ENCODE data around the gene CD244. TPM values are rescaled to one million over a fixed set of nuclear protein-coding genes. Genes with fewer than 3 reads are reported as not detected.

CD244 gene
- total RNA-seq, 2 donors from 2014 or later = 0.91 to 1.4 TPM

- Mint-ChIP-seq H3K36me3 (ENCODE audit: insufficient read depth in 2 of 2) (peaks cover 9 to 17% of the 10 kb centered on the region in 2 donors), H3K27ac (peak overlapping the region; percentile 51), H3K4me3 (no peak overlapping the region), H3K27me3 (ENCODE audit: low read depth) (no peaks in the 10 kb centered on the region), H3K9me3 (peaks cover 3 to 8% of the 10 kb centered on the region in 2 donors), H3K4me1 (ENCODE audit: low read depth) (peaks cover 60% of the 10 kb centered on the region)
- DNase-seq = no peak
- no peak for ATAC-seq (replicated peaks in 1 of 2)
Measured at GRCh38 chr1:160811147-160811546, 51.5 kb downstream of the CD244 start.

DNA sequence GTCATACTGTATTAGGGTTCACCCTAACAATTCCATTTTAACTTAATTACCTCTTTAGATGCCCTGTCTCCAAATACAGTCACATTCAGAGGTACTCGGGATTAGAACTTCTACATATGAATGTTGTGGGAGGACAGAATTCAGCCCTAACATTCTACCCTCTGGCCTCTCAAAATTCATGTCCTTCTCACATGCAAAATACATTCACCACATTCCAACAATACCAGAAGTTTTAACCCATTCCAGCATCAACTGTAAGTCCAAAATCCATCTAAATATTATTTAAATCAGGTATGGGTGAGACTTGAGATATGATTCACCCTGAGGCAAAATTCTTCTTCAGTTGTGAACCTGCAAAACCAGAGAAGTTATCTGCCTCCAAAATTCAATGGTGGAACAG, 52.2 kb downstream of the CD244 start:
- H3K4me3 Mint-ChIP-seq = no peak overlapping the region
- peaks cover 67% of the 10 kb centered on the region for H3K4me1 Mint-ChIP-seq (ENCODE audit: low read depth)
- peaks cover 12 to 22% of the 10 kb centered on the region in 2 donors for H3K36me3 Mint-ChIP-seq (ENCODE audit: insufficient read depth in 2 of 2)
- peaks cover 3 to 11% of the 10 kb centered on the region in 2 donors for H3K9me3 Mint-ChIP-seq
- H3K27me3 Mint-ChIP-seq (ENCODE audit: low read depth) = no peaks in the 10 kb centered on the region
- ATAC-seq (replicated peaks in 1 of 2) = no peak
- DNase-seq = no peak
- H3K27ac Mint-ChIP-seq = no peak overlapping the region

- ATAC-seq (replicated peaks in 1 of 2) = no peak
- H3K9me3 Mint-ChIP-seq = peaks cover 3 to 14% of the 10 kb centered on the region in 2 donors
- no peak overlapping the region for H3K27ac Mint-ChIP-seq
- H3K27me3 Mint-ChIP-seq (ENCODE audit: low read depth) = no peaks in the 10 kb centered on the region
- H3K36me3 Mint-ChIP-seq (ENCODE audit: insufficient read depth in 2 of 2) = peaks cover 13 to 36% of the 10 kb centered on the region in 2 donors
- peaks cover 83% of the 10 kb centered on the region for H3K4me1 Mint-ChIP-seq (ENCODE audit: low read depth)
- DNase-seq = no peak
- no peak overlapping the region for H3K4me3 Mint-ChIP-seq
Measured at GRCh38 chr1:160808289-160808688, 54.4 kb downstream of the CD244 start.

DNA sequence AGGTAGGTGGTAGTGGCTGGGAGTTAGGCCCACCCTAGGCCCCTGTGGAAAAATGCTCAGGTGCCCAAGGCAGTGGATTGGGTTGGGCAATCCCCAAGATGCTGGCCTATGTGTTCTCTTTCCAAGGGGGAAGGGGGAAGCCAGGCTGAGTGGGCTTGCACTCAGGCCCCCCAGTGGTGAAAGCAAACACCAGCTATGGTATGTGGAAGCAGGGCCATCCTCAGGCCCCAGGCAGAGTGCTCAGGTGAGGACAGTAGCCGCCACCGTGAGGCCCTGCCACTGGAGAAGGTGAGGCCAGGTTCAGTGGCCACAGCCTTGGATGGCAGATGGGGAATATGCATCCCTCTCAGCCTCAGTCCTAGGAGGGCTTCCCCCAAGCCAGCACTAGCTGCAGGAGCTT, 54.9 kb downstream of the CD244 start:
- Mint-ChIP-seq H3K27ac (no peak overlapping the region), H3K4me1 (ENCODE audit: low read depth) (peaks cover 83% of the 10 kb centered on the region), H3K27me3 (ENCODE audit: low read depth) (no peaks in the 10 kb centered on the region), H3K36me3 (ENCODE audit: insufficient read depth in 2 of 2) (peaks cover 13 to 36% of the 10 kb centered on the region in 2 donors), H3K9me3 (peaks cover 3 to 14% of the 10 kb centered on the region in 2 donors), H3K4me3 (no peak overlapping the region)
- DNase-seq (no peak), ATAC-seq (replicated peaks in 1 of 2) (no peak)

DNA sequence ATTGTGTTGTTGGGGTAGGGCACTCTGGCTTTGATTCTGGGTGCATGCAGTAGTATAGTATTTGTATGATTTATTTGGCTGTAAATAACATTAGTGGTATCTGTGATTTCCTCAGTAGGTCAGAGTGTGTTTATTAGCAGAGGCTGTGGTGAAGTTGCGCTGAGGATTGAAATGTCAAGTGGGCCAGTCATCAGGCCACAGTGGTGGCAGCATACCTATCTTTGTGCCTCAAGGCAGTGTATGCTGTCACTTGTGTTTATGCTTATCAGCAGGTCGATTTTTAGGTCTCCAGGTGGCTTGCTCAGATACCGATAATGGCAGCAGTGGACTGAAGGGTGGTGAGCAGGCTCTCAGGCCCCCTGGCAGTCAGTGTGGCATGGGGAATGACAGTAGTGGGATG, 55.4 kb downstream of the CD244 start:
- peaks cover 81% of the 10 kb centered on the region for H3K4me1 Mint-ChIP-seq (ENCODE audit: low read depth)
- H3K9me3 Mint-ChIP-seq = peaks cover 3 to 14% of the 10 kb centered on the region in 2 donors
- DNase-seq (no peak), ATAC-seq (replicated peaks in 1 of 2) (no peak)
- H3K36me3 Mint-ChIP-seq (ENCODE audit: insufficient read depth in 2 of 2) = peaks cover 13 to 38% of the 10 kb centered on the region in 2 donors
- H3K4me3 Mint-ChIP-seq = peak overlapping the region in 1 of 2 donors; percentile 22
- peak overlapping the region; percentile 67 for H3K27ac Mint-ChIP-seq
- no peaks in the 10 kb centered on the region for H3K27me3 Mint-ChIP-seq (ENCODE audit: low read depth)

DNA sequence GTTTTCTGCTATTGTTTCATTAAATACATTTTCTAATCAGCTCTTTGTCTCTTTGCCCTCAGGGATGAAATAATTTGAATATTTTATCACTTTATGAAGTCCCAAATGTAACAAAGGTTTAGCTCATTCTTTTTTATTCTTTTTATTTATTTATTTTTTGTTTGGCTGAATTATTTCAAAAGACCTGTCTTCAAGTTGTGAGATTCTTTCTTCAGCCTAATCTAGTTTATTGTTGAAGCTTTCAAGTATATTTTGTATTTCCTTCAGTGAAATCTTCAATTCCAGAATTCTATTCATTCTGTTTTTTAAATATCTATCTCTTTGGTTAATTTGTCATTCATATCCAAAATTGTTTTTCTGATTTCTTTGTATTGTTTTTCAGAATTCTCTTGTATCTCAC, 55.9 kb downstream of the CD244 start:
- H3K4me1 Mint-ChIP-seq (ENCODE audit: low read depth) = peaks cover 76% of the 10 kb centered on the region
- H3K36me3 Mint-ChIP-seq (ENCODE audit: insufficient read depth in 2 of 2) = peaks cover 13 to 35% of the 10 kb centered on the region in 2 donors
- no peaks in the 10 kb centered on the region for H3K27me3 Mint-ChIP-seq (ENCODE audit: low read depth)
- peak overlapping the region; percentile 67 for H3K27ac Mint-ChIP-seq
- no peak for DNase-seq
- peaks cover 3 to 14% of the 10 kb centered on the region in 2 donors for H3K9me3 Mint-ChIP-seq
- peak overlapping the region; percentile 10 to 32 for H3K4me3 Mint-ChIP-seq
- ATAC-seq (replicated peaks in 1 of 2) = no peak

- Mint-ChIP-seq H3K4me1 (ENCODE audit: low read depth) (peaks cover 76% of the 10 kb centered on the region), H3K27ac (peak overlapping the region; percentile 7), H3K36me3 (ENCODE audit: insufficient read depth in 2 of 2) (peaks cover 13 to 33% of the 10 kb centered on the region in 2 donors), H3K27me3 (ENCODE audit: low read depth) (no peaks in the 10 kb centered on the region), H3K4me3 (peak overlapping the region; percentile 10 to 32), H3K9me3 (peaks cover 3 to 14% of the 10 kb centered on the region in 2 donors)
- no peak for DNase-seq
- peak; percentile 84 to 87 for ATAC-seq (replicated peaks in 1 of 2)
Measured at GRCh38 chr1:160806109-160806665, 56.5 kb downstream of the CD244 start.

GRCh38 chr1:160801836-160802580, 60.7 kb downstream of the CD244 start:
- peaks cover 7 to 29% of the 10 kb centered on the region in 2 donors for H3K36me3 Mint-ChIP-seq (ENCODE audit: insufficient read depth in 2 of 2)
- DNase-seq = no peak
- peaks cover 1 to 9% of the 10 kb centered on the region in 2 donors for H3K9me3 Mint-ChIP-seq
- ATAC-seq (replicated peaks in 1 of 2) = no peak
- peak overlapping the region in 1 of 2 donors; percentile 88 for H3K4me3 Mint-ChIP-seq
- H3K27ac Mint-ChIP-seq = no peak overlapping the region
- H3K27me3 Mint-ChIP-seq (ENCODE audit: low read depth) = no peaks in the 10 kb centered on the region
- peaks cover 92% of the 10 kb centered on the region for H3K4me1 Mint-ChIP-seq (ENCODE audit: low read depth)

DNA sequence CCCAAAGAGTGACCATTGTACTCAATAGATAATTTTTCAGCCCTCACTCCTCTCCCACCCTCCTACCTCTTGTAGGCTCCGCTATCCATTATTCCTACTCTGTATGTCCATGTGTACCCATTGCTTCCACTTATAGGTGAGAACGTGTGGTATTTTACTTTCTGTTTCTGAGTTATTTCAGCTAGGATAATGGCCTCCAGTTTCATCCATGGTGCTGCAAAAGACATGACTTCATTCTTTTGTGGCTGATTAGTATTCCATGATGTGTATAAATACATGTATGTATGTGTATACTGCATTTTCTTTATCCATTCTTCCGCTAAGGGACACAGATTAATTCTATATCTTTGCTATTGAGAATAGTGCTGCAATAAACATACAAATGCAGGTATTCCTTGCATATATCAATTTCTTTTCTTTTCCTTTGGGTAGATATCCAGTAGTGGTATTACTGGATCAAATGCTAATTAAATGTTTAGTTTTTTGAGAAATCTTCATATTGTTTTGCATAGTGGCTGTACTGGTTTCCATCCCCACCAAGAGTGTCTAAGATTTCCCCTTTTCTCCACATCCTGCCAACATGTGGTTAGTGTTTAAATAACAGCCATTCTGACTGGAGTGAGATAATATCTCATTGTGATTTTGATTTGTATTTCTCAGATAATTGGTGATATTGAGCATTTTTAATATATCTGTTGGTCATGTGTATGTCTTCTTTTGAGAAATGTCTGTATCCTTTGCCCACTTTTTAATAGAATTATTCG, 61.9 kb downstream of the CD244 start:
- peak overlapping the region; percentile 33 for H3K27ac Mint-ChIP-seq
- H3K9me3 Mint-ChIP-seq = peaks cover 0 to 5% of the 10 kb centered on the region in 2 donors
- ATAC-seq (replicated peaks in 1 of 2) (no peak), DNase-seq (peak in 1 of 2 donors; percentile 19)
- H3K4me1 Mint-ChIP-seq (ENCODE audit: low read depth) = peaks cover 92% of the 10 kb centered on the region
- peaks cover 3 to 18% of the 10 kb centered on the region in 2 donors for H3K36me3 Mint-ChIP-seq (ENCODE audit: insufficient read depth in 2 of 2)
- H3K27me3 Mint-ChIP-seq (ENCODE audit: low read depth) = no peaks in the 10 kb centered on the region
- H3K4me3 Mint-ChIP-seq = peak overlapping the region; percentile 86 to 88

- peaks cover 92% of the 10 kb centered on the region for H3K4me1 Mint-ChIP-seq (ENCODE audit: low read depth)
- peaks cover 0 to 15% of the 10 kb centered on the region in 2 donors for H3K36me3 Mint-ChIP-seq (ENCODE audit: insufficient read depth in 2 of 2)
- H3K9me3 Mint-ChIP-seq = peaks cover 0 to 2% of the 10 kb centered on the region in 2 donors
- DNase-seq (peak; percentile 35 to 44), ATAC-seq (replicated peaks in 1 of 2) (peak in 1 of 2 donors; percentile 10)
- peak overlapping the region; percentile 21 for H3K27ac Mint-ChIP-seq
- H3K27me3 Mint-ChIP-seq (ENCODE audit: low read depth) = no peaks in the 10 kb centered on the region
- peak overlapping the region; percentile 88 to 93 for H3K4me3 Mint-ChIP-seq
Measured at GRCh38 chr1:160800142-160800541, 62.5 kb downstream of the CD244 start.

DNA sequence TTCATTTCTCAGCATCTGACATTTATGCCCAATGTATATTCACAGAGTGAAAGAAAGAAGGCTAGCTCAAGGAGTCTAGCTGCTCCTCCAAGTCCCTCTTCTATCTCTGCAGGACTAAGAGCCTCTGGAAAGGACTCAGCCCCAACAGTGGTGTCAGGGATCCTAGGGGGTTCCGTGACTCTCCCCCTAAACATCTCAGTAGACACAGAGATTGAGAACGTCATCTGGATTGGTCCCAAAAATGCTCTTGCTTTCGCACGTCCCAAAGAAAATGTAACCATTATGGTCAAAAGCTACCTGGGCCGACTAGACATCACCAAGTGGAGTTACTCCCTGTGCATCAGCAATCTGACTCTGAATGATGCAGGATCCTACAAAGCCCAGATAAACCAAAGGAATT, 63.0 kb downstream of the CD244 start:
- peaks cover 0 to 2% of the 10 kb centered on the region in 2 donors for H3K9me3 Mint-ChIP-seq
- ATAC-seq (replicated peaks in 1 of 2) (no peak), DNase-seq (no peak)
- H3K4me1 Mint-ChIP-seq (ENCODE audit: low read depth) = peaks cover 92% of the 10 kb centered on the region
- no peaks in the 10 kb centered on the region for H3K27me3 Mint-ChIP-seq (ENCODE audit: low read depth)
- peak overlapping the region; percentile 88 to 93 for H3K4me3 Mint-ChIP-seq
- peak overlapping the region; percentile 88 for H3K27ac Mint-ChIP-seq
- H3K36me3 Mint-ChIP-seq (ENCODE audit: insufficient read depth in 2 of 2) = peaks cover 0 to 12% of the 10 kb centered on the region in 2 donors

DNA sequence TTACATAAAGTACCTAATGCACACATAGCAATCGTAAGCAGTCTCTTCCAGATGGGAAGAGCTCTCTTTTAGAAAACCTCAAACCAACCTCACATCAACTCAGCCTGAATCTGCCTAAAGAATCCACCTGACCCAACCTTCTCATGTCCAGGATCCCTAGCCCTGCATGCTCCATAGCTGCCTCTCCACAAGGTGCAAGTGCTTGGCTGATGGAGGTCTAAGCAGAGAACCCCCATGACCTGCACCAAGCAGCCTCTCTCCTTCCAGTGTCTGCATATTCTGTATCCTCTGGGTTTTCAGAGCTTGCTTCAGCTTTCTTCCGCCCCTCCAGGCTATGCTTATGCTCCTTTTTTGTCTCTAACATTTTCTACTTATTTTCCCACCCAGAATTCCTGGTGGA, 64.2 kb downstream of the CD244 start:
- Mint-ChIP-seq H3K4me3 (peak overlapping the region; percentile 88 to 93), H3K36me3 (ENCODE audit: insufficient read depth in 2 of 2) (peaks cover 0 to 8% of the 10 kb centered on the region in 2 donors), H3K9me3 (no peaks in the 10 kb centered on the region)

GRCh38 chr1:160797861-160798273, 64.8 kb downstream of the CD244 start:
- H3K27me3 Mint-ChIP-seq (ENCODE audit: low read depth) = no peaks in the 10 kb centered on the region
- peaks cover 83% of the 10 kb centered on the region for H3K4me1 Mint-ChIP-seq (ENCODE audit: low read depth)
- H3K9me3 Mint-ChIP-seq = no peaks in the 10 kb centered on the region
- ATAC-seq (replicated peaks in 1 of 2) (peak; percentile 59 to 62), DNase-seq (peak; percentile 72 to 75)
- peak overlapping the region; percentile 84 for H3K27ac Mint-ChIP-seq
- H3K4me3 Mint-ChIP-seq = peak overlapping the region; percentile 88 to 93
- H3K36me3 Mint-ChIP-seq (ENCODE audit: insufficient read depth in 2 of 2) = peaks cover 0 to 6% of the 10 kb centered on the region in 2 donors

More for the DNA sequence above, 64.2 kb downstream of the CD244 start:
- no peaks in the 10 kb centered on the region for H3K27me3 Mint-ChIP-seq (ENCODE audit: low read depth)
- ATAC-seq (replicated peaks in 1 of 2) (no peak), DNase-seq (no peak)
- H3K4me1 Mint-ChIP-seq (ENCODE audit: low read depth) = peaks cover 88% of the 10 kb centered on the region
- H3K27ac Mint-ChIP-seq = peak overlapping the region; percentile 88

Measured in activated T-cell treated with anti-CD3 and anti-CD28 coated beads, Interleukin-2, amount 50 U/mL, for 72 hours (primary cell).